DND-41 (cell line): ENCODE data around the gene ZNF526.

Experiments
- CTCF ChIP-seq: IDR thresholded peaks from 2 replicates; pipeline ENCODE4 v1.5.1; 2012; ENCODE audit warnings: borderline replicate concordance, low read length, moderate library complexity, mild to moderate bottlenecking; ENCODE audit not compliant: poor library complexity, severe bottlenecking; ENCODE audit errors: extremely low read depth
- EZH2 ChIP-seq: IDR thresholded peaks from 3 replicates; pipeline ENCODE4 v1.6.1; 2012; ENCODE audit warnings: borderline replicate concordance, low read depth, mild to moderate bottlenecking, moderate library complexity, low read length, inconsistent platforms; ENCODE audit not compliant: severe bottlenecking

- TF ChIP-seq CTCF (no peak), EZH2 (no peak)
These were observed 30.8 kb downstream of the ZNF526 start for GRCh38 chr19:42250666-42251531.
